Measurements from ENCODE around the gene CDH4. TPM values are rescaled to one million over a fixed set of nuclear protein-coding genes. Genes with fewer than 3 reads are reported as not detected.

Gene CDH4
- total RNA-seq, 1 experiment from 2014 or later: 5.3 TPM

DNA sequence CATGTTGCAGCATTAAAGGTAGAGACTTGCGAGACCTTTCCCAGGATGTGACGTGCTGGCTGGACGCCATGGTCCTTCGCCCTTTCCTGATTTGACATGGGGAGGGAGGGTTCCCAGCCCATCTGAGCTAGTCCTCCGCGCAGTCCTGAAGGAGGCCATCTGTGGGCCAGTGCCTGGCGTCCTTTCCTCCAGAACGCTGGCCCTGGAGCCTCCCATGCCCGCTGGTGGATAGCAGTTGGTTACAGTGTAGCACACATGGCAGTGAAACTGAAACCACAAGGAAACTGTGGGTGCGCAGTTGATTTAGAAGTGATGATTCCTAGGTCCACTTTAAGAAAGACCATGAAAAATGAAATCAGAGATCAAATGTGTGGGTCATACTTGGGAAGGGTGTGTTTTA is 193.7 kb downstream of the CDH4 start:
- Mint-ChIP-seq H3K4me1 (peaks cover 43% of the 10 kb centered on the region), H3K36me3 (peaks cover under 1% of the 10 kb centered on the region; the same call in 1 of the 2 replicates), H3K27me3 (ENCODE audit: low read depth) (peaks cover 3% of the 10 kb centered on the region), H3K4me3 (no peak overlapping the region), H3K27ac (peak overlapping the region; percentile 53; the same call in 1 of the 2 replicates), H3K9me3 (no peaks in the 10 kb centered on the region)
- DNase-seq (ENCODE audit: low spot score) (no peak), ATAC-seq (no peak)
- ChIA-PET CTCF (no interaction called here), POLR2A (no interaction called here)
- TF ChIP-seq, protein P1, sequence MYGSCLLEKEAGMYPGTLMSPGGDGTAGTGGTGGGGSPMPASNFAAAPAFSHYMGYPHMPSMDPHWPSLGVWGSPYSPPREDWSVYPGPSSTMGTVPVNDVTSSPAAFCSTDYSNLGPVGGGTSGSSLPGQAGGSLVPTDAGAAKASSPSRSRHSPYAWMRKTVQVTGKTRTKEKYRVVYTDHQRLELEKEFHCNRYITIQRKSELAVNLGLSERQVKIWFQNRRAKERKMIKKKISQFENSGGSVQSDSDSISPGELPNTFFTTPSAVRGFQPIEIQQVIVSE (CRISPR knock-in tag; IDR thresholded peaks at IDR 0.05; ENCODE audit: borderline replicate concordance): no peak
- no peak for TF ChIP-seq JAZF1 (CRISPR knock-in tag; IDR thresholded peaks at IDR 0.05)
- TF ChIP-seq OVOL2 (CRISPR knock-in tag; IDR thresholded peaks at IDR 0.05; ENCODE audit: borderline replicate concordance): no peak
- no peak for TF ChIP-seq NFYB (CRISPR knock-in tag; conservative IDR thresholded peaks at IDR 0.05; ENCODE audit: low read depth)
- no peak for TF ChIP-seq ZNF219 (CRISPR knock-in tag; IDR thresholded peaks at IDR 0.05; ENCODE audit: borderline replicate concordance)
- TF ChIP-seq, protein P2, sequence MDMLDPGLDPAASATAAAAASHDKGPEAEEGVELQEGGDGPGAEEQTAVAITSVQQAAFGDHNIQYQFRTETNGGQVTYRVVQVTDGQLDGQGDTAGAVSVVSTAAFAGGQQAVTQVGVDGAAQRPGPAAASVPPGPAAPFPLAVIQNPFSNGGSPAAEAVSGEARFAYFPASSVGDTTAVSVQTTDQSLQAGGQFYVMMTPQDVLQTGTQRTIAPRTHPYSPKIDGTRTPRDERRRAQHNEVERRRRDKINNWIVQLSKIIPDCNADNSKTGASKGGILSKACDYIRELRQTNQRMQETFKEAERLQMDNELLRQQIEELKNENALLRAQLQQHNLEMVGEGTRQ (CRISPR knock-in tag; IDR thresholded peaks at IDR 0.05): no peak
- TF ChIP-seq, protein P3, sequence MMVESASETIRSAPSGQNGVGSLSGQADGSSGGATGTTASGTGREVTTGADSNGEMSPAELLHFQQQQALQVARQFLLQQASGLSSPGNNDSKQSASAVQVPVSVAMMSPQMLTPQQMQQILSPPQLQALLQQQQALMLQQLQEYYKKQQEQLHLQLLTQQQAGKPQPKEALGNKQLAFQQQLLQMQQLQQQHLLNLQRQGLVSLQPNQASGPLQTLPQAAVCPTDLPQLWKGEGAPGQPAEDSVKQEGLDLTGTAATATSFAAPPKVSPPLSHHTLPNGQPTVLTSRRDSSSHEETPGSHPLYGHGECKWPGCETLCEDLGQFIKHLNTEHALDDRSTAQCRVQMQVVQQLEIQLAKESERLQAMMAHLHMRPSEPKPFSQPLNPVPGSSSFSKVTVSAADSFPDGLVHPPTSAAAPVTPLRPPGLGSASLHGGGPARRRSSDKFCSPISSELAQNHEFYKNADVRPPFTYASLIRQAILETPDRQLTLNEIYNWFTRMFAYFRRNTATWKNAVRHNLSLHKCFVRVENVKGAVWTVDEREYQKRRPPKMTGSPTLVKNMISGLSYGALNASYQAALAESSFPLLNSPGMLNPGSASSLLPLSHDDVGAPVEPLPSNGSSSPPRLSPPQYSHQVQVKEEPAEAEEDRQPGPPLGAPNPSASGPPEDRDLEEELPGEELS (CRISPR knock-in tag; IDR thresholded peaks at IDR 0.05): no peak
- TF ChIP-seq, protein P4, sequence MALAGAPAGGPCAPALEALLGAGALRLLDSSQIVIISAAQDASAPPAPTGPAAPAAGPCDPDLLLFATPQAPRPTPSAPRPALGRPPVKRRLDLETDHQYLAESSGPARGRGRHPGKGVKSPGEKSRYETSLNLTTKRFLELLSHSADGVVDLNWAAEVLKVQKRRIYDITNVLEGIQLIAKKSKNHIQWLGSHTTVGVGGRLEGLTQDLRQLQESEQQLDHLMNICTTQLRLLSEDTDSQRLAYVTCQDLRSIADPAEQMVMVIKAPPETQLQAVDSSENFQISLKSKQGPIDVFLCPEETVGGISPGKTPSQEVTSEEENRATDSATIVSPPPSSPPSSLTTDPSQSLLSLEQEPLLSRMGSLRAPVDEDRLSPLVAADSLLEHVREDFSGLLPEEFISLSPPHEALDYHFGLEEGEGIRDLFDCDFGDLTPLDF (CRISPR knock-in tag; IDR thresholded peaks at IDR 0.05): no peak
- TF ChIP-seq, protein P5, sequence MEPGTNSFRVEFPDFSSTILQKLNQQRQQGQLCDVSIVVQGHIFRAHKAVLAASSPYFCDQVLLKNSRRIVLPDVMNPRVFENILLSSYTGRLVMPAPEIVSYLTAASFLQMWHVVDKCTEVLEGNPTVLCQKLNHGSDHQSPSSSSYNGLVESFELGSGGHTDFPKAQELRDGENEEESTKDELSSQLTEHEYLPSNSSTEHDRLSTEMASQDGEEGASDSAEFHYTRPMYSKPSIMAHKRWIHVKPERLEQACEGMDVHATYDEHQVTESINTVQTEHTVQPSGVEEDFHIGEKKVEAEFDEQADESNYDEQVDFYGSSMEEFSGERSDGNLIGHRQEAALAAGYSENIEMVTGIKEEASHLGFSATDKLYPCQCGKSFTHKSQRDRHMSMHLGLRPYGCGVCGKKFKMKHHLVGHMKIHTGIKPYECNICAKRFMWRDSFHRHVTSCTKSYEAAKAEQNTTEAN (CRISPR knock-in tag; IDR thresholded peaks at IDR 0.05): no peak
- no peak for TF ChIP-seq GRHL2 (CRISPR knock-in tag; IDR thresholded peaks at IDR 0.05; ENCODE audit: insufficient replicate concordance, severe bottlenecking)
- no peak for TF ChIP-seq KAT7 (CRISPR knock-in tag; IDR thresholded peaks at IDR 0.05; ENCODE audit: borderline replicate concordance)
- no peak for TF ChIP-seq NFE2L1 (CRISPR knock-in tag; IDR thresholded peaks at IDR 0.05)
- no peak for TF ChIP-seq JUN (CRISPR knock-in tag; IDR thresholded peaks at IDR 0.05)
- no peak for TF ChIP-seq TEAD1 (CRISPR knock-in tag; IDR thresholded peaks at IDR 0.05)
- TF ChIP-seq ZNF232 (CRISPR knock-in tag; IDR thresholded peaks at IDR 0.05): no peak

DNA sequence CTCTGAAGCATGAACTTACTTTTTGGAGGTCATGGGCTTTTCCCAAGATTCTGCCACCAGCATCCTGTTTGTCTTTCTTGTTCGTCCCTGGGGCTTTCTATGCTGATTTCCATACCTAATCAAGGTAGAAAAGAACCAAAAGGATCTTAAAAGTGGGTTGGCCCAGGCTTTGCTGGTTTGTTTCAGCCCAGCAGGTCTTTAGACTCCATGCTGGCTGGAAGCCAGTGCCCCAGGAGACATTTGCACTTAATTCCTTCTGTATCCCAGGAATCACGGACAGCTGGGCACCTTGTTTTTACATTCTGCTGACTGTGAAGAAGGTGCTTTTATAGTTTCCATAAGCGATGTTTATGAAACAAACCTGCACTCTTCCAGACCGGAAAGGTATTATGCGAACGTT is 195.9 kb downstream of the CDH4 start:
- H3K36me3 Mint-ChIP-seq: no peaks in the 10 kb centered on the region
- H3K9me3 Mint-ChIP-seq: no peaks in the 10 kb centered on the region
- H3K4me3 Mint-ChIP-seq: peak overlapping the region; percentile 20
- no peak for DNase-seq (ENCODE audit: low spot score)
- POLR2A ChIA-PET: interaction anchor here (0.6 kb wide), 1 partner anchor 490 kb away, joined by 3 read pairs; no protein-coding TSS in a partner anchor
- no peaks in the 10 kb centered on the region for H3K27me3 Mint-ChIP-seq (ENCODE audit: low read depth)
- peak overlapping the region; percentile 91 for H3K27ac Mint-ChIP-seq
- ATAC-seq: peak; percentile 67
- CTCF ChIA-PET: no interaction called here
- H3K4me1 Mint-ChIP-seq: peaks cover 52% of the 10 kb centered on the region
- TF ChIP-seq, protein P6, sequence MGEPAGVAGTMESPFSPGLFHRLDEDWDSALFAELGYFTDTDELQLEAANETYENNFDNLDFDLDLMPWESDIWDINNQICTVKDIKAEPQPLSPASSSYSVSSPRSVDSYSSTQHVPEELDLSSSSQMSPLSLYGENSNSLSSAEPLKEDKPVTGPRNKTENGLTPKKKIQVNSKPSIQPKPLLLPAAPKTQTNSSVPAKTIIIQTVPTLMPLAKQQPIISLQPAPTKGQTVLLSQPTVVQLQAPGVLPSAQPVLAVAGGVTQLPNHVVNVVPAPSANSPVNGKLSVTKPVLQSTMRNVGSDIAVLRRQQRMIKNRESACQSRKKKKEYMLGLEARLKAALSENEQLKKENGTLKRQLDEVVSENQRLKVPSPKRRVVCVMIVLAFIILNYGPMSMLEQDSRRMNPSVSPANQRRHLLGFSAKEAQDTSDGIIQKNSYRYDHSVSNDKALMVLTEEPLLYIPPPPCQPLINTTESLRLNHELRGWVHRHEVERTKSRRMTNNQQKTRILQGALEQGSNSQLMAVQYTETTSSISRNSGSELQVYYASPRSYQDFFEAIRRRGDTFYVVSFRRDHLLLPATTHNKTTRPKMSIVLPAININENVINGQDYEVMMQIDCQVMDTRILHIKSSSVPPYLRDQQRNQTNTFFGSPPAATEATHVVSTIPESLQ (CRISPR knock-in tag; IDR thresholded peaks at IDR 0.05): no peak
- TF ChIP-seq FOXJ3 (CRISPR knock-in tag; IDR thresholded peaks at IDR 0.05; ENCODE audit: borderline replicate concordance) (no peak), CREM (CRISPR knock-in tag; IDR thresholded peaks at IDR 0.05) (no peak), TEAD4 (CRISPR knock-in tag; IDR thresholded peaks at IDR 0.05) (no peak), GTF2I (CRISPR knock-in tag; conservative IDR thresholded peaks at IDR 0.05) (no peak), JAZF1 (CRISPR knock-in tag; IDR thresholded peaks at IDR 0.05) (no peak)
- TF ChIP-seq, protein P7, sequence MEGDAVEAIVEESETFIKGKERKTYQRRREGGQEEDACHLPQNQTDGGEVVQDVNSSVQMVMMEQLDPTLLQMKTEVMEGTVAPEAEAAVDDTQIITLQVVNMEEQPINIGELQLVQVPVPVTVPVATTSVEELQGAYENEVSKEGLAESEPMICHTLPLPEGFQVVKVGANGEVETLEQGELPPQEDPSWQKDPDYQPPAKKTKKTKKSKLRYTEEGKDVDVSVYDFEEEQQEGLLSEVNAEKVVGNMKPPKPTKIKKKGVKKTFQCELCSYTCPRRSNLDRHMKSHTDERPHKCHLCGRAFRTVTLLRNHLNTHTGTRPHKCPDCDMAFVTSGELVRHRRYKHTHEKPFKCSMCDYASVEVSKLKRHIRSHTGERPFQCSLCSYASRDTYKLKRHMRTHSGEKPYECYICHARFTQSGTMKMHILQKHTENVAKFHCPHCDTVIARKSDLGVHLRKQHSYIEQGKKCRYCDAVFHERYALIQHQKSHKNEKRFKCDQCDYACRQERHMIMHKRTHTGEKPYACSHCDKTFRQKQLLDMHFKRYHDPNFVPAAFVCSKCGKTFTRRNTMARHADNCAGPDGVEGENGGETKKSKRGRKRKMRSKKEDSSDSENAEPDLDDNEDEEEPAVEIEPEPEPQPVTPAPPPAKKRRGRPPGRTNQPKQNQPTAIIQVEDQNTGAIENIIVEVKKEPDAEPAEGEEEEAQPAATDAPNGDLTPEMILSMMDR (IDR thresholded peaks at IDR 0.05): no peak
- TF ChIP-seq, protein P8, sequence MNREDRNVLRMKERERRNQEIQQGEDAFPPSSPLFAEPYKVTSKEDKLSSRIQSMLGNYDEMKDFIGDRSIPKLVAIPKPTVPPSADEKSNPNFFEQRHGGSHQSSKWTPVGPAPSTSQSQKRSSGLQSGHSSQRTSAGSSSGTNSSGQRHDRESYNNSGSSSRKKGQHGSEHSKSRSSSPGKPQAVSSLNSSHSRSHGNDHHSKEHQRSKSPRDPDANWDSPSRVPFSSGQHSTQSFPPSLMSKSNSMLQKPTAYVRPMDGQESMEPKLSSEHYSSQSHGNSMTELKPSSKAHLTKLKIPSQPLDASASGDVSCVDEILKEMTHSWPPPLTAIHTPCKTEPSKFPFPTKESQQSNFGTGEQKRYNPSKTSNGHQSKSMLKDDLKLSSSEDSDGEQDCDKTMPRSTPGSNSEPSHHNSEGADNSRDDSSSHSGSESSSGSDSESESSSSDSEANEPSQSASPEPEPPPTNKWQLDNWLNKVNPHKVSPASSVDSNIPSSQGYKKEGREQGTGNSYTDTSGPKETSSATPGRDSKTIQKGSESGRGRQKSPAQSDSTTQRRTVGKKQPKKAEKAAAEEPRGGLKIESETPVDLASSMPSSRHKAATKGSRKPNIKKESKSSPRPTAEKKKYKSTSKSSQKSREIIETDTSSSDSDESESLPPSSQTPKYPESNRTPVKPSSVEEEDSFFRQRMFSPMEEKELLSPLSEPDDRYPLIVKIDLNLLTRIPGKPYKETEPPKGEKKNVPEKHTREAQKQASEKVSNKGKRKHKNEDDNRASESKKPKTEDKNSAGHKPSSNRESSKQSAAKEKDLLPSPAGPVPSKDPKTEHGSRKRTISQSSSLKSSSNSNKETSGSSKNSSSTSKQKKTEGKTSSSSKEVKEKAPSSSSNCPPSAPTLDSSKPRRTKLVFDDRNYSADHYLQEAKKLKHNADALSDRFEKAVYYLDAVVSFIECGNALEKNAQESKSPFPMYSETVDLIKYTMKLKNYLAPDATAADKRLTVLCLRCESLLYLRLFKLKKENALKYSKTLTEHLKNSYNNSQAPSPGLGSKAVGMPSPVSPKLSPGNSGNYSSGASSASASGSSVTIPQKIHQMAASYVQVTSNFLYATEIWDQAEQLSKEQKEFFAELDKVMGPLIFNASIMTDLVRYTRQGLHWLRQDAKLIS (CRISPR knock-in tag; IDR thresholded peaks at IDR 0.05; ENCODE audit: borderline replicate concordance): no peak
